GM21737 (cell line): ENCODE data around the gene RER1.

ENCODE experiments used
- ATAC-seq: cut with Tn5 transposase; IDR thresholded peaks from one replicate; pipeline ENCODE4 v1.9.1; 2021; ENCODE audit warnings: mild to moderate bottlenecking, moderate library complexity; ENCODE audit not compliant: unreplicated experiment

RER1 gene, protein sequence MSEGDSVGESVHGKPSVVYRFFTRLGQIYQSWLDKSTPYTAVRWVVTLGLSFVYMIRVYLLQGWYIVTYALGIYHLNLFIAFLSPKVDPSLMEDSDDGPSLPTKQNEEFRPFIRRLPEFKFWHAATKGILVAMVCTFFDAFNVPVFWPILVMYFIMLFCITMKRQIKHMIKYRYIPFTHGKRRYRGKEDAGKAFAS

DNA sequence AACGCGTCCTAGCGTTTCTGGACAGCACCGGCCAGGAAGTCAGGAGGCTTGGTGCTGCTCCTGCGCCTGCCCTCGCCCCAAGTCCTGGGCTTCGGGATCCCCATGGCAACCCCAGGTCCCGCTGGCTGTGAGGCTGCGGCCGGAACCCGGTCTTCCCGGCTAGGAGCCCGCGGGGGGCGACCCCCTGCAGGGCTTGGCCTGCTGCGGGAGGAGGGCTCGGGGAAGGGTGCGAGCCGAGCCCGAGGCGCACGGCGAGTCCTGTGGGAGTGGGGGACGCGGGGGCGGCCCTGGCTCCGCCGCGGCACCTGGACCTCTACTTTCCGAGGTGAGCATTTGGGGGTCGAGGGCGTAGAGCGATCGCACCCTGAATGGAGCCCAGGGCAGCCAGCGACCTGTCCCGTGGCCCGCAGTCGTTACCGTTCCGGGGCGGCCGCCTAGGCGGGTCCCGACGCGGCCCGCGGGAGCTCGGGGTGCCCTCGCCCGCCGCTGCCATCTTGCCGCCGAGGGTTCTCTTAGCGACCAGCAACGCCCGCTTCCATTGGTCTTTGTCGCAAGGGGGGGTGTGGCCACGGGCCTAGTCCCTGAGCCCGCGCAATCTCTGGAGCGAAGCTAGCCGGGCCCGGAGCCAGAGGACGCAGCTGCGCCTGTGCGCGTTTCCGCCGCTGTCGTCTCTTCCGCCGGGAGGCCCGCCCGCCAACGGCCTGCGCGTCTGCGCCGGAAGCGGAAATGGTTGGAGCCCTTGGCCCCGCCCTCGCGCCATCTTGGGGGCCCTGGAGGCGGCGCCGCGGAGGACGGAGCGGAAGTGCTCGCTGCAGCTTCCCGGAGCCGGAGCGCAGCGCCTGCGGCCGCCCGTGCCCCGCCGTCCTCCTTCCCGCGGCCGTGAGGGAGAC is at the start of gene RER1, which contains the start of gene MORN1:
TSS of gene RER1 (plus strand) at position 801 of the 890 bp plus-strand sequence. CDS start 3,950 bp downstream, outside the sequence.
TSS of gene MORN1 (minus strand) at position 514 of the 890 bp plus-strand sequence. CDS start at position 493, 21 bp downstream.
- peak; percentile 89 for ATAC-seq

DNA sequence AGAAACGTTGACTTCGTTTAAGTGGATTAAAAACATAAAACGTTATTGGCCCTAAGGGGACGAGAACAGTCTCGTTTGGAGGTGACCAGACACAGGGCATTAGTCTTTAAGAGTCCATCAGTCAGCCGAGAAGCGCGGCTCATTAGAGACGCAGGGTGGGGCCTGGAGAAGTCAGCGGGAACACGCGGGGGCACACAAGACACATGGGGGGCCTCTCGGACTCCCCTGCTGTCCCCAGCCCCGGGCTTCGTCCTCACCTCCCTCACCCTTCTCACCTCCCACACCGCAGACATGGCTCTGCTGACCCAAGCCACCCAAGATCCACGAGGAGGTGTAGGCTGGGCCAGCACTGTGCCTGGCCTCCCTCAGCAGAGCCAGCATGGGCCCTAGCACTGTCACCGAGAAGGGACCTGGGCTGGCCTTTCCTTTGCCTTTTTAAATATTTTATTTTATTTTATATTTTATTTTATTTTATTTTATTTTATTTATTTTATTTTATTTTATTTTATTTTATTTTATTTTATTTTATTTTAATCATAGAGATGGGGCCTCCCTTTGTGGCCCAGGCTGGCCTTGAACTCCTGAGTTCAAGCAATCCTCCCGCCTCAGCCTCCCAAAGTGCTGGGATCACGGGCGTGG is 49.1 kb upstream of the RER1 start:
- no peak for ATAC-seq

DNA sequence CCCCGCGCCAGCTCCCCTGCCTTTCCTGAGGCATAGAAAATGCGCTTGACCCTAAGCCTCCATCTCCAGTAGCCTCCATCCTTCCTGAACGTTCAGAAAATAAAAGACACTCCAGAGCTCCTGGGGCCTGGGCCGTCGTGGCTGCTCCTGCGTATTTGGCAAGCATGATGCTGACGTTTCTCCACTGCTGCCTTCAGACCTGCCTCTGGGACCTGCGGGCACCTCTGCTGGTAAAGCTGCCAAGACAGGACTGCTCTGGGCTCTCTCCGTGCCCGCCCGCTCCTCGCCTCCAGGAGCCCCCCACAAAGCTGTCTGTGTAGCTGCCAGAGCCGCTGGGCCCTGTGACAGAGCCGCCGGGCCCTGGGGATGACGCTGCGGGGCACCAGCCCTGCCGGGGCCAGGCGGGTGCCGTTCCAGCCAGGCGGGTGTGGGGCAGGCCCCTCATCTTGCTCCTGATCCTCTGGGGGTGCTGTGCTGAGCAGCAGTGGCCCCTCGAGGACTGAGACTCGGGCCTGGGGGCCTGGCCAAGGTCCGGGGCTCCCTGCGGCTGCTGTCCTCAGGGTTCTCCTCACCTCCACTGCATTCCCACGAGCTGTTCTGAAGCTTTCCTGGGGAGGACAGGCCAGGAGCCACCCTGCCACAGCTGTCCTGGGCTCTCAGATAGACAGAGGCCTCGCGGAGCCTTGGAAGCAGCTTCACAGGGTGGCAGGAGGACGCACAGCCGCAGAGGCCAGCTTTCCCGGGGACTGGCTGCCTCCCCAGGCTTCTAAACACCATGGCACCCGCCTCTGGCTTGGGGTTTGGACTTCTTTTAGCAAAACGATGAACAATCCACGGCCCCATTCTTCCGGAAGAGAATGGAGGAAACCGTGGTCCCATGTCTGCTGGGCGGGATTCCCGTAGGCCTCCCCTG is 48.4 kb upstream of the RER1 start:
- no peak for ATAC-seq

DNA sequence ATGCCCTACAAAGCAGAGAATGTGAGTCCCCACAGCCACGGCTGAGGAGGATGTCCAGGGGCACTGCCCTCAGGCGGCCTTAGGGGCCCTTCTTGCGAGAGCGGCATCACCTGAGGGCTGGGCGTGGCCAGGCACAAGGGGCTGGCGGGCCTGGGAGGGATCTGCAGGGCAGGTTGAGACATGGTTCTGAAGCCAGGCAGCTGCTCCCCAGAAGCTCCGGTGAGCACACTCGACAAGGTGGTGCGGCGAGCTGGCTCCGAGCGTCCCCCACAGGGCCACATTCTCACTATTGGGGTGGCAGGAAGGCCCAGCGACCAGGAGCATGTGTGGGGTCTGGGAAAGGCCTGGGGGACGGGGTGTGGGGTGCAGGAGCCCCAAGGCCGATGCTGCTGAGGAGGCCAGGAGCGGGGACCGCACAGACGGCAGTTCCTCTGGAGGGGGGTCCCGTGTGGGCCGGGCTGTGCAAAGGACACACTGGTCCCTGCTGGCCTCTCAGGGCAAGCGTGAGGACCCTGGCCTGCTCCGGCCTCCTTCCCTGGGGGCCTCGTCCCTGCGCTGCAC is 47.4 kb upstream of the RER1 start:
- ATAC-seq = no peak

DNA sequence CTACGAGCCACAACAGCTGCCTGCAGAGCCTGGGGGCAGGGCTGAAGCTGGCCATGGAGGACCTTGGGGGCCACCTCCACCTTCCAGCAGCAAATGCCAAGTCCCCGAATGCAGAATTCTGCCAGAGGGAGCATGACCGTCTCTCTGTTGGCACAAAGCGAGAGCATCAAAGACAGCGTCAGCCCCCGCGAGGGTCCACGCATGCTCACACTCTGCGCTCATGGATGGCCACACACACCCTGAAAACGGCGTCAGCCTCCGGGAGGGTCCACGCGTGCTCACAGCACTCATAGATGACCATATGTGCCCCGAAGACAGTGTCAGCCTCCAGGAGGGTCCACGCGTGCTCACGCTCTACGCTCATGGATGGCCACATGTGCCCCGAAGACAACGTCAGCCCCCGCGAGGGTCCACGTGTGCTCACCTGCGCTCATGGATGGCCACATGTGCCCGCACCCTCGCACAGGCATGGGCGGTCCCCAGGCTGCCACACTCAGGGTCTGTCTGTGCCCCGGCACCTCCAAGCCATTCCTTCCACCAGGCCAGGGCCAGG is 46.8 kb upstream of the RER1 start:
- ATAC-seq = no peak

DNA sequence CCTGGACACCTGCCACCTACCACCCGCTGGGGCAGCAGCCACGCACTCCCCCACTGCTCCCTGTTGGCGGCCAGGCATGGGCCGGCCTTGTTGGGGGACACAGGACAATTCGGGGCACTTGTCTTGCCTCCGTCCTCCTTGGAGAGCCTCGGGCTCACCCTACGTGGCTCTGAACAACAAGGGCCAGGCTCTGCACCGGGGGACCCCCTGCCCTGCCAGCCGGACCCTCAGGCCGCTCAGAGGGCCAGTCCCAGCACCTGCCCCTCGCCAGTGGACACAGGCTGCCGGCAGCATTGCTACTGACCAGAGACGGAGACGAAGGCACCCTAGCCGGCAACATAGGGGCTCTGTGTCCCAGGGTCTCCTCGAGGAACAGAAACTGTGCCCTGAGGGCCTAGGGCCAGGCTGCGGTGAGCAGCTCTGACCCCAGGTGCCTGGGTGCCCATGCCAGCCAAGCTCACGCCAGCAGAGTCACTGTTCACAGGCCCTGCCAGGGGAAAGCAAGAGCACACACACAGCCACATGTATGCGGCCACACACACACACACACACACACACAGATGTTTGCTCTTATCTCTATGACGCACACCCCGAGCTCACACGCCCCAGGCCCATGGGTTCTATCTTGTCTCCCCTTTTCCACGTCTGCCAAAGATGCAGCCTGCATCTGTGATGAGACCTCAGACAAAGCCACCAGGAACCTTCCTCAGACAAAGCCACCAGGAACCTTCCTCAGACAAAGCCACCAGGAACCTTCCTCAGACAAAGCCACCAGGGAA is 46.2 kb upstream of the RER1 start:
- ATAC-seq = no peak

DNA sequence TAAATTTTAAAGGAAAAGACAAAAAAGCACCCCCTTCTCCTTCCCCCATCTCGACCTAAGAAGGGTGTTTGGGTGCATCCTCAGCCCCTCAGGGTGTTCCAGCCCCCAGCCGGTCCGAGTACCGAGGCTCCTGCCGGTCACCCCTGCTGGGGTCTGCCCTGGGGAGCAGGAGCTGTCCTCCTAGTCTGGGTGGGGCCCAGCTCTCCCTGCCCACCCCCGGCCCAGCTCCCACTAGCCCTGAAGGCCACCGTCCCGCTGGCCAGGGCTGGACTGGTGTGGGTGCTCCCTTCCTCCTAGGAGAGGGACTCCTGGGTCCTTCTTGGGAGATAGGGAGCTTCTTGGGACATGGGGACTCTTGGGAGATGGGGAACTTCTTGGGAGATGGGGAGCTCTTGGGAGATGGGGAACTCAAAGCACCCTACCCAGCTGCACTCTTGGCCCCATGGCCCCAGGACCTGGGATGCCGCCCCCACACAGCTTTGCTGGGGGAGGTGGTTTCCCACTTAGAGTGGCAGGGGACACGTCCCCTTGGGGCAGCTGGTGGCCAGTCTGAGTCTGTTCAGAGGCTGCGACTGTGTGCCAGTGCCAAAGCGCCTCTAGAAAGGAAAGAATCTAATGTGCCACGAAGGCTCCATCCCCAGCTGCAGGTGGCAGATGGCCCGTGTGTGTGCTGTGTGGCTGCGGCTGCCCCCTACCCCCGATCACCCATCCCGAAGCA is 44.8 kb upstream of the RER1 start:
- ATAC-seq = no peak

DNA sequence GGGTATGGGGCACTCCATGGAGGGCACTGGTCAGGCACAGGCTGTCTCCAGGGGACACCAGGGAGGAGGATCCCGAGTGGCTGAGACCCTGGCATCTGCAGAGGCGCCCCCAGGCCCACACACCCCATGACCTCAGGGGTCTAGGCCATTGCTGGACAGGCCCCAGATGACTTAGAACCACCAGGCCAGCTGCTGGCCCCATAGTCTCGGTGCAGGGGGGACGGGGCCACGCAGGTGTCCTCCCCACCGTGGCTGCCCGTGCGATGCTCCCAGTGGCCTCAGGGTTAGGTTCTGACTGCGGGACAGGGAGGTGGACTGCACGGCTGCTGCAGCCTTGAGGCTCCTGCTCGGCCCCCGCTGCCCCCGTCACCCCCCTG is 44.2 kb upstream of the RER1 start:
- ATAC-seq = no peak

DNA sequence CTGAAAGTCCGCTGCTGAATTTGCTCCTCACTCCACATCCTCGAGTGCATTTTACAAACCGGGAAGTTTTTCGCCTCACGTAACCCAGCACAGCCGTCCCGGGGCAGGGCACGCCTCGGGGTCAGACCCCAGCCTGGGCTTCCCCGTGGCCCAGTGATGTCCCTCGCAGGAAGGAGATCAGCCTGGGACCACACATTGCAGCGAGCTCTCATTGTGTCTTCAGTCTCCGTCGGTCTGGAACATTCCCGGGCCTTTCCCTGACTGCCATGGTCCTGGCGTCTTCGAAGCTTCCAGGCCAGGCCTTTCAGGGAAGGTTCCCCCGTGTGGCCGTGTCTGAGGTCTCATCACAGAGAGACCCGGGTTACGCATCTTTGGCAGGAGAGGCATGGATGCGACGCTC is 43.7 kb upstream of the RER1 start:
- no peak for ATAC-seq

DNA sequence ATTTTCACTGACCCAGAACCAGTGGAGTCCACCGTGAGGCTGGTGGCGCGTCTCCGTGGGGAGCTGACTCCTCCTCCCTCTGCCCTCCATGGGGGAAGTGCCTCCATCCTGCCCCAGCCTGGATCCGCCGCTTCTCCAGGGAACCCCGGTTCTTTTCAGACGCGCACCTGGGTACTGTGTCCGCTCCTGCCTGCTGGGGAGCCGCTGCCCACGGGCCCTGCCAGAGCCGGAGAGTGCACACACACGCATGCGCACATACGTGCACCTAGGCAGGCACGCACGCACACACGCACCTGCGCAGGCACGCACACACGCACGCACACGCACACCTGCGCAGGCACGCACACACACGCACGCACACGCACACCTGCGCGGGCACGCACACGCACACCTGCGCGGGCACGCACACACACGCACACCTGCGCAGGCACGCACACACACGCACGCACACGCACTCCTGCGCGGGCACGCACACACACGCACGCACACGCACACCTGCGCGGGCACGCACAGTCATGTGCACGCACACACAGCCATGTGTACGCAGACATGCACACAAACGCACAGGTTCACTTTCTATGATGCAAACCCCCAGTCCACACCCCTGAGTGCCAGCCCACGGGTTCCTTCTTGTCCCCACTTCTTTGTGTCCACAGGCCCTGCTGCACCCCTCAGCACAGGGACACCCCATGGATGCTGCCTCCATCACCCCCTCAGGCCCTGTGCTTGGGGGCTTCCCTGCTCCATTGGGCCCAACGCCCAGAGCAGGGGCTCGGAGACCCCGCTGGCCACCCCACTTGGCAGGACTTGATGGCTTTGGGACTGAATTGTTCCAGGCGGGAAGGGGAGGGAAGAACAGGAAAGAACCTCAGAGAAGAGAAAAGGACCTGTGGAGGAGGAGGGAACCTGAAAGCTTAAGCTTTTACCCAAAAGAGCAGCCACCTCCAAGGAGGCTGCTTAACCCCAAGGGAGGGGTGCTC is 43.0 kb upstream of the RER1 start:
- no peak for ATAC-seq

DNA sequence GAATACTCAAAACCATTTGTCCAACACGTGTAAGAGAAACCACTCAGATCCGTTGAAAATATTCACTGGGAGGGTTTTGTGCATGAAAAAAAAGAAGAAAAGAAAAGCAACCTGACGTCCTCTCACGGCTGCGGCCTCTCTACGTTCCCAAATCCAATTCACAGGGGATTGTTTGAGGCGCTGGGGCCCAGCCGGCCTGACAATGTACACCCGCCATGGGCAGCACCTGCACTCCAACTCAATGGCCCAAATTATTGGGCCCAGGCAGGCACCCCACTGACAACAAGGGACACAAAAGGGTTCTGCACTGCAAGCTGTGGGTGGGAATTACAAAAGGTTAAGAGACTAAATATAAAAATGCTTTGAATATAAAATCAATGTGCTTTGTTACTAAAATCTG is 41.8 kb upstream of the RER1 start:
- ATAC-seq = no peak

DNA sequence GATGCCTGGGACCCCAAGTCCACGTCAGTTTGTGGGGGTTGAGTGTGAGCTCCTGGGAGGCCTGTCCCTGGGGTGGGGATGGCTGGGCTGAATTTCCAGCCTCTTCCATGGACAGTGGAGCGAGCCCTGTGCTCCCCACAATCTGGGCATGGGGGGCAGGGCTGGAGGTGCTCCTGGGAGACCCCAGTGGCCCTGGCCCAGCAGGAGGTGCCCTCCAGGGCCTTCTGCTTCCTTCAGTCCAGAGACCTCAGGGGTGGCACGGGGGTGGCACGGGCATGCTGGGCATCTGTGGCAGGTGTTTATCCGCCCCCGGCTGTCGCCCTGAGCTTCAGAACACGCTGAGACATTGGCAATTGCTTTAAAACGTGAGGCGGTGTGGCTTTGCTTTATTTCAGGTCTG is 41.1 kb upstream of the RER1 start:
- no peak for ATAC-seq

DNA sequence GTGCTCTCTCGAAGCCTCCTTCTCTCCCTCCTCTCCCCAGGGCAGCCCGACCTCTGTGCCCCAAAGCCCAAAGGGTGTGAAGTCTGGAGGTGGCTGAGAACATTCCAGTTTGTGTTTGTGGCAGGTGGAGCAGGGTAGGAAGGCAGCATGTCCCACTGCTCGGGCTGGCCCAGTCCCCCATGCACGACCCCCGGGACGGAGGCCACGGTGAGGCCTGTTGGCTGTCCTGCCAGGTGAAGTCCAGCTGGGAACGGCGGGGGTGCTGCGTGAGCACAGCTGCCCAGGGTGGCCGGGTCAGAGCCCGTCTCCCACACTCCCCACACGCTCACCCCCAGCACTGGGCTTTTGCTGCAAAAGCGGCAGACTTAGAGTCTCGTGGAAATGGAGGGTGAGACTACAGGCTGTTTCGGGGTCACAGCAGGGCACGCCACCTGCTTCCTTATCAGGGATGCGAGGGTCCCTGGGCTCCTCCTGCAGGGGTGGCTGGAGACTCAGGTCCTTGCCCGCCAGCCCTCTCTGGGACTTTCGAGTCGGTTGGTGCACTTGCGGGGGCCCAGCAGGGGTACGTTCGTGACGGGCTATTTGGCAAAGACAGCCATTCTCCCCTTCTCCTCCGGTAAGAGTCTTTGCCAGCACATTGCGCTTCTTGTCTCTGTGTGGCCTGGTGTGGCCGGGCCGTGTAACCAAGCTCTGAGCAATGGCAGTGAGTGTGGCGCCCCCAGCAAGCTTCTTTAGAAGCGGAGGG is 40.6 kb upstream of the RER1 start:
- ATAC-seq = no peak

DNA sequence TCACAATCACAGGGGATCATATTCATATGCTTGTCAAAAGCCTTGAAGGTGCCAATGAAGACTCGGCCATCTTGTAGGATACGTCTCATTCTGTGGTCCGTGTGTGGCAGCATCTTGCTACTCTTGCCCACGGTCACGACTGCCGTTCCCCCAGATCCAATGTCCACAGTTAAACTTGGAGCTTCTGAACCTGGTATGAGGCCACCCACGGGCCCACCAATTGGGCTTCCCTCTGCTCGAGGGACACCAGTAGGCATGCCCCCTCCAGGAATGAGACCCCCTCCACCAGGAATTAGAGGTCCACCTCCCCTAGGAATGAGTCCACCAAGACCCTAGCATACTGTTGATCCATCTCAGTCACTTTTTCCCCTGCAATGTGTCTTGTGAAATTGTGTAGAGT is 39.9 kb upstream of the RER1 start:
- no peak for ATAC-seq

DNA sequence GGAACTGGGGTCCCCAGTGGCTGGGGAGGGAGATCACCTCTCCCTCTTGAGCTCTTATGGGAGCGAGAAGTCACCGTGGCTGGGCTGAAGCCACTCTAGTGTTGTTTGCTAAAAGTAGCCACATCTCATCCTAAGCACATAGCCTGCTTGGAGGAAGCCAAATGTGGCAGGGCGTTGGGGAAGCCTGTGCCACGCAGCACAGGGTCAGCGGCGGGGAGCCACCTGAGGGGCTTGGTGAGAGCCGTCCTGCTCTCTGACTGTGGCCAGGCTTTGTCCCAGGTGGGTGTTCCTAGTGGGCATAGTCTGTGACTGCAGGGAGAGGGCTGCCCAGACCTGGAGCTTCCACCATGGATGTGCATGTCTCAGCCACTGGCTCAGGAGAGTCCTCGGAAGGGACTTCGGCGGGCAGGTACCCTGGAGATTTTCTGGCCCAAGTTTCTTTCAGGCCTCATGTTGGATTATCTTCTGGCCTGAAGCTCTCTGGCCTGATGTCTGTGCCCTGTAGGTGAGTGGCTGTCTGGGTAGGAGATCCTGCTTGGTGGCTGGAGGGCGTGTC is 39.2 kb upstream of the RER1 start:
- no peak for ATAC-seq

DNA sequence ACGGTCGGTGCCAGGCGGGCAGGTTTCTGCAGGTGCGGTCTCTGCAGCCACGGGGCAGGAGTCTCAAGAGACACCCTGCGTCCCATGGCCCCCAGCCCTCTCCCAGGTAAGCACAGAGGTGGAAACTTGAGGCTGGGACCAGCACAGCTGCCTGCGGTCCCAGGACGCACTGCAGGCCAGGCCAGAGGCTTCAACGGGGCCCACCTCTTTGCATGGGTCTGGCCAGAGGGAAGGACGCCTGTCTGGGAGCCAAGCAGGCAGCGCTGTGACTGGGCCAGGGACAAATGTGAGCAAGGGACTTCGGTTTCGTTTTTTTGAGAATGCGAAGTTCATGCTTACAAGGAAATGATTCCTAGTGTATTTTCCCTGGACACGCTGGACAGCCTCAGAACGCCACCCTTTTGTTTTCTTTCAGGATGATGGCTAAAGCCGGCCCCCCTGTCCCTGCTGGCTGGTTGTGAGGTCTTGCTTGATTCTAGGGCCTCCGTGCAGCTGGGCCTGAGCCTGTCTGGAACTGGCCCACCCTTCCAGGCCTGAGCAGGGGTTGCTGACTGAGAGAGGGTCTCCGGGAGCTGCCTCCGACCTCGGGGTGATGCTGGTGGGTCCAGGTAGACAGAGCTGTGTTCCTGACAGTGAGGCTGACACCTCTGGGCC is 38.6 kb upstream of the RER1 start:
- no peak for ATAC-seq
